H9 (cell line): ENCODE results near the gene GGT6. TPM values are rescaled to one million over a fixed set of nuclear protein-coding genes. Genes with fewer than 3 reads are reported as not detected.

Experiments used
- DNase-seq: peaks from one replicate; pipeline ENCODE4 v3.0.0-alpha.2; 2017
- H2AFZ ChIP-seq: one replicate; pipeline ENCODE4 v1.6.1; 2013; ENCODE audit warnings: mild to moderate bottlenecking, low read length, control low read depth, moderate library complexity
- H2AK5ac ChIP-seq: 2 replicates; pipeline ENCODE4 v1.6.1; 2013; ENCODE audit warnings: low read length, control low read depth, mixed read lengths; ENCODE audit not compliant: insufficient read length
- H2BK120ac ChIP-seq: one replicate; pipeline ENCODE4 v1.6.1; 2013; ENCODE audit warnings: low read depth, mild to moderate bottlenecking, low read length, control low read depth, inconsistent platforms; ENCODE audit not compliant: poor library complexity, severe bottlenecking
- H2BK12ac ChIP-seq: 2 replicates; pipeline ENCODE4 v1.6.1; 2013; ENCODE audit warnings: low read length, control low read depth, mixed read lengths, low read depth; ENCODE audit not compliant: insufficient read length
- H2BK15ac ChIP-seq: 2 replicates; pipeline ENCODE4 v1.6.1; 2013; ENCODE audit warnings: low read depth, low read length, control low read depth
- H2BK20ac ChIP-seq: one replicate; pipeline ENCODE4 v1.6.1; 2013; ENCODE audit warnings: low read depth, mild to moderate bottlenecking, low read length, control low read depth, inconsistent platforms; ENCODE audit not compliant: poor library complexity, severe bottlenecking
- H2BK5ac ChIP-seq: 2 replicates; pipeline ENCODE4 v1.6.1; 2013; ENCODE audit warnings: low read length, control low read depth, mixed read lengths; ENCODE audit not compliant: insufficient read length
- H3K14ac ChIP-seq: 2 replicates; pipeline ENCODE4 v1.6.1; 2013; ENCODE audit warnings: low read length, control low read depth; ENCODE audit not compliant: insufficient read depth
- H3K18ac ChIP-seq: 2 replicates; pipeline ENCODE4 v1.6.1; 2013; ENCODE audit warnings: low read depth, mild to moderate bottlenecking, mixed read lengths, low read length, control low read depth; ENCODE audit not compliant: insufficient read length
- H3K23ac ChIP-seq: 2 replicates; pipeline ENCODE4 v1.6.1; 2013; ENCODE audit warnings: low read length, control low read depth, mixed read lengths, low read depth; ENCODE audit not compliant: insufficient read length
- H3K23me2 ChIP-seq: 2 replicates; pipeline ENCODE4 v1.6.1; 2013; ENCODE audit warnings: low read depth, mild to moderate bottlenecking, mixed read lengths, low read length, control low read depth; ENCODE audit not compliant: insufficient read length, poor library complexity, severe bottlenecking
- H3K27ac ChIP-seq: 2 replicates; pipeline ENCODE4 v1.5.1; 2013; ENCODE audit warnings: low read length, control low read depth, mixed read lengths, low read depth; ENCODE audit not compliant: insufficient read length
- H3K27me3 ChIP-seq: 2 replicates; pipeline ENCODE4 v1.6.1; 2013; ENCODE audit warnings: low read length, control low read depth, inconsistent platforms; ENCODE audit not compliant: insufficient read depth
- H3K4ac ChIP-seq: 2 replicates; pipeline ENCODE4 v1.6.1; 2013; ENCODE audit warnings: low read depth, mild to moderate bottlenecking, control low read depth, inconsistent platforms, low read length, moderate library complexity
- H3K4me1 ChIP-seq: 2 replicates; pipeline ENCODE4 v1.6.1; 2013; ENCODE audit warnings: low read length, control low read depth, inconsistent platforms; ENCODE audit not compliant: insufficient read depth
- H3K4me2 ChIP-seq: 2 replicates; pipeline ENCODE4 v1.6.1; 2013; ENCODE audit warnings: low read length, control low read depth, mixed read lengths; ENCODE audit not compliant: insufficient read length, insufficient read depth
- H3K56ac ChIP-seq: 2 replicates; pipeline ENCODE4 v1.6.1; 2013; ENCODE audit warnings: low read depth, mild to moderate bottlenecking, mixed read lengths, low read length, control low read depth; ENCODE audit not compliant: insufficient read length
- H3K79me1 ChIP-seq: 2 replicates; pipeline ENCODE4 v1.6.1; 2013; ENCODE audit warnings: low read depth, mild to moderate bottlenecking, moderate library complexity, low read length, control low read depth, inconsistent platforms; ENCODE audit not compliant: insufficient read depth, poor library complexity, severe bottlenecking
- H3K79me2 ChIP-seq: 2 replicates; pipeline ENCODE4 v1.6.1; 2013; ENCODE audit warnings: low read length, control low read depth, inconsistent platforms; ENCODE audit not compliant: insufficient read depth
- H3K9ac ChIP-seq: 2 replicates; pipeline ENCODE4 v1.6.1; 2013; ENCODE audit warnings: low read length, control low read depth, mixed read lengths; ENCODE audit not compliant: insufficient read length; ENCODE audit errors: extremely low read depth
- H3K9me3 ChIP-seq: one replicate; pipeline ENCODE4 v1.6.1; 2013; ENCODE audit warnings: low read depth, low read length, inconsistent platforms; ENCODE audit not compliant: control insufficient read depth
- H3T11ph ChIP-seq: one replicate; pipeline ENCODE4 v1.6.1; 2013; ENCODE audit warnings: mild to moderate bottlenecking, low read length, control low read depth, inconsistent platforms
- H4K20me1 ChIP-seq: one replicate; pipeline ENCODE4 v1.6.1; 2013; ENCODE audit not compliant: control insufficient read depth, insufficient read length, insufficient read depth
- H4K5ac ChIP-seq: 2 replicates; pipeline ENCODE4 v1.6.1; 2013; ENCODE audit warnings: low read depth, mild to moderate bottlenecking, mixed read lengths, low read length, control low read depth; ENCODE audit not compliant: insufficient read length
- H4K8ac ChIP-seq: replicated peaks from 2 replicates; pipeline ENCODE4 v1.6.1; 2013; ENCODE audit warnings: low read length, control low read depth, mixed read lengths, low read depth; ENCODE audit not compliant: insufficient read length
- H4K91ac ChIP-seq: 2 replicates; pipeline ENCODE4 v1.6.1; 2013; ENCODE audit warnings: low read depth, mild to moderate bottlenecking, moderate library complexity, mixed read lengths, low read length, control low read depth; ENCODE audit not compliant: insufficient read length
- H3K27ac Mint-ChIP-seq, 3 experiments: 2 replicates in 2 of 3; 3 replicates in 1 of 3; pipeline ENCODE4 v1.8.0; 2020 to 2021; ENCODE audit warnings: mixed read lengths in 3 of 3, mild to moderate bottlenecking in 1 of 3, moderate library complexity in 1 of 3
- H3K27me3 Mint-ChIP-seq: 2 replicates; pipeline ENCODE4 v1.8.0; 2021; ENCODE audit warnings: low read depth, mild to moderate bottlenecking, moderate library complexity, mixed read lengths
- H3K36me3 Mint-ChIP-seq, 3 experiments: 2 replicates in 2 of 3; 3 replicates in 1 of 3; pipeline ENCODE4 v1.8.0; 2020 to 2021; ENCODE audit warnings: low read depth in 3 of 3, mixed read lengths in 3 of 3; ENCODE audit not compliant: insufficient read depth in 1 of 3
- H3K4me1 Mint-ChIP-seq, 2 experiments: 2 replicates each; pipeline ENCODE4 v1.8.0; 2020; ENCODE audit warnings: mixed read lengths in 2 of 2
- H3K4me3 Mint-ChIP-seq, 2 experiments: 2 replicates in 1 of 2; 3 replicates in 1 of 2; pipeline ENCODE4 v1.8.0; 2020 to 2021; ENCODE audit warnings: mild to moderate bottlenecking in 2 of 2, mixed read lengths in 2 of 2, moderate library complexity in 1 of 2
- H3K9me3 Mint-ChIP-seq, 2 experiments: 2 replicates in 1 of 2; 3 replicates in 1 of 2; pipeline ENCODE4 v1.8.0; 2020; ENCODE audit warnings: mild to moderate bottlenecking in 2 of 2, mixed read lengths in 2 of 2, moderate library complexity in 1 of 2
- WGBS: extraction: QIAGEN DNeasy Blood & Tissue Kit; methylation state at CpG from one replicate; pipeline ENCODE4 v1.1.7; 2013; ENCODE audit warnings: missing lambda C conversion rate, low lambda C conversion rate, mixed read lengths; ENCODE audit not compliant: insufficient read length; ENCODE audit errors: extremely low coverage; 5-methylcytosine and 5-hydroxymethylcytosine counted together
- total RNA-seq: library from RNA; stranded (reverse); gene quantifications from 2 replicates; pipeline ENCODE4 v1.2.1, GENCODE V29; 2021
- TF ChIP-seq, protein P1 (sequence below): fragments of 200-600 bp; sonication (generic); conservative IDR thresholded peaks from 3 replicates; pipeline ENCODE4 v1.8.0; 2021; ENCODE audit warnings: antibody characterized with exemption, mild to moderate bottlenecking

The GGT6 gene
- total RNA-seq, 1 experiment from 2014 or later, result 0.17 TPM

DNA sequence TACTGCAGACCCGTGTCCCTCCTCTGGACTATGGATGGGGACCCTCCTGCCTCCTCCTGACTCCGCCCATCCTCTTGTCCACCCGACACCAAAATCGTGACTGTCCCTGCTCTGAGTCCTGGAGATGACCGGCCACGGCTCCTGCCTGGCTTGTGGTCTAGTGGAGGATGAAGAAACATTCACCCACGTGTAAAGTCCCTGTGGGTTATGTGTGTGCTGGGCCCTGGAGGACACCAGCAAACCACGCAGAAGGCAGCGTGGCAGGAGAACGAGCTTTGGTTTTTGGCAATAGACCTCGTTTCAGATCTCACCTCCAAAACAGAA is 49.8 kb downstream of the GGT6 start:
- no peak overlapping the region for H3K27ac ChIP-seq
- H4K91ac ChIP-seq, result no peak overlapping the region
- H3K4me1 ChIP-seq, result no peaks in the 10 kb centered on the region
- H2BK120ac ChIP-seq, result no peak overlapping the region
- H3K9ac ChIP-seq, result no peak overlapping the region
- no peak overlapping the region for H3T11ph ChIP-seq
- no peak for DNase-seq
- H2BK5ac ChIP-seq, result no peak overlapping the region
- H2BK12ac ChIP-seq, result no peak overlapping the region
- H3K4me1 Mint-ChIP-seq, result peaks cover 7 to 20% of the 10 kb centered on the region in 2 experiments
- no peaks in the 10 kb centered on the region for H3K23me2 ChIP-seq
- H3K18ac ChIP-seq, result no peak overlapping the region
- H3K79me1 ChIP-seq, result no peaks in the 10 kb centered on the region
- no peaks in the 10 kb centered on the region; a peak in 1 of 5 replicates for H3K9me3 Mint-ChIP-seq
- no peak overlapping the region for H3K4ac ChIP-seq
- H3K14ac ChIP-seq, result no peak overlapping the region
- no CpG with 5 or more reads among the region's 11 CpGs for WGBS
- H2BK20ac ChIP-seq, result no peak overlapping the region
- TF ChIP-seq, protein P1, sequence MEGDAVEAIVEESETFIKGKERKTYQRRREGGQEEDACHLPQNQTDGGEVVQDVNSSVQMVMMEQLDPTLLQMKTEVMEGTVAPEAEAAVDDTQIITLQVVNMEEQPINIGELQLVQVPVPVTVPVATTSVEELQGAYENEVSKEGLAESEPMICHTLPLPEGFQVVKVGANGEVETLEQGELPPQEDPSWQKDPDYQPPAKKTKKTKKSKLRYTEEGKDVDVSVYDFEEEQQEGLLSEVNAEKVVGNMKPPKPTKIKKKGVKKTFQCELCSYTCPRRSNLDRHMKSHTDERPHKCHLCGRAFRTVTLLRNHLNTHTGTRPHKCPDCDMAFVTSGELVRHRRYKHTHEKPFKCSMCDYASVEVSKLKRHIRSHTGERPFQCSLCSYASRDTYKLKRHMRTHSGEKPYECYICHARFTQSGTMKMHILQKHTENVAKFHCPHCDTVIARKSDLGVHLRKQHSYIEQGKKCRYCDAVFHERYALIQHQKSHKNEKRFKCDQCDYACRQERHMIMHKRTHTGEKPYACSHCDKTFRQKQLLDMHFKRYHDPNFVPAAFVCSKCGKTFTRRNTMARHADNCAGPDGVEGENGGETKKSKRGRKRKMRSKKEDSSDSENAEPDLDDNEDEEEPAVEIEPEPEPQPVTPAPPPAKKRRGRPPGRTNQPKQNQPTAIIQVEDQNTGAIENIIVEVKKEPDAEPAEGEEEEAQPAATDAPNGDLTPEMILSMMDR, result no peak
- no peaks in the 10 kb centered on the region for H4K20me1 ChIP-seq
- no peak overlapping the region for H4K8ac ChIP-seq
- H3K56ac ChIP-seq, result no peak overlapping the region
- no peak overlapping the region for H3K4me3 Mint-ChIP-seq
- no peaks in the 10 kb centered on the region for H3K27me3 ChIP-seq
- H2AFZ ChIP-seq, result no peak overlapping the region
- no peak overlapping the region for H3K27ac Mint-ChIP-seq
- no peak overlapping the region for H2AK5ac ChIP-seq
- no peaks in the 10 kb centered on the region for H3K36me3 Mint-ChIP-seq
- no peaks in the 10 kb centered on the region for H3K79me2 ChIP-seq
- peaks cover 24% of the 10 kb centered on the region for H3K27me3 Mint-ChIP-seq
- no peaks in the 10 kb centered on the region for H3K9me3 ChIP-seq
- H3K23ac ChIP-seq, result no peak overlapping the region
- H4K5ac ChIP-seq, result no peak overlapping the region
- H2BK15ac ChIP-seq, result no peak overlapping the region
- H3K4me2 ChIP-seq, result no peak overlapping the region
